ENCODE results near the gene CATSPERB.
"Not testable (repeated sequence)": the region's sequence is repeated elsewhere in the genome, so short reads cannot be mapped to it uniquely, and the experiment has no call there.

The CATSPERB gene

DNA sequence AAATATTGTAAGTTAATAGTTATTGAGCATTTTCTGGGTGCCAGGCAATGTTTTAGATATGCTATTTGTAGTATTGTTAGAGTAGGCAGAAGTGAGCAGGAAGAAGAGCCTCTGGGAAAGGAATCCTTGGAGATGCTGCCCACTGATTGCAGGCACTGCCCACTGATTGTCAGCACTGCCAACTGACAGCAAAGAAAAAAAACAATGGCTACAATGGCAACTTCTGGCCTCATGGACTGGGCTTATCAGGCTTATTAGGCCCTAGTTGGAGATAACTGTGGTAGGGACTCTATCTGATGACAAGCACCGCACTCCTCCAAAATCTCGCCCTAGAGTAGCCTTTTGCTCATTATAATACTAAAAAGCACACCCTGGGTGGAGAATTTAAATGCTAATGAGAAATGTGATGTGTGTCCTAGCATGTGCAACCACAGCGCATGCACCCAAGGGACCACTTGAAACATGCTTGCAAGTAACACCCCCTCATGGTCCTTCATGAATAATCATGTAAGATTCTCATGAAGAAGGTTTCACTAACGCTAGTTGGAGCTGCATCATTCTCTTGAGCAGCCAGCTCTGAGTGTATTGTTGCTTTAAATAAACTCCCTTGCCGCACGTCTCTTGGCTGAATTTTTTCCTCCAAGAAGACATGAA is 118.3 kb downstream of the CATSPERB start:
- TF ChIP-seq, protein P1, sequence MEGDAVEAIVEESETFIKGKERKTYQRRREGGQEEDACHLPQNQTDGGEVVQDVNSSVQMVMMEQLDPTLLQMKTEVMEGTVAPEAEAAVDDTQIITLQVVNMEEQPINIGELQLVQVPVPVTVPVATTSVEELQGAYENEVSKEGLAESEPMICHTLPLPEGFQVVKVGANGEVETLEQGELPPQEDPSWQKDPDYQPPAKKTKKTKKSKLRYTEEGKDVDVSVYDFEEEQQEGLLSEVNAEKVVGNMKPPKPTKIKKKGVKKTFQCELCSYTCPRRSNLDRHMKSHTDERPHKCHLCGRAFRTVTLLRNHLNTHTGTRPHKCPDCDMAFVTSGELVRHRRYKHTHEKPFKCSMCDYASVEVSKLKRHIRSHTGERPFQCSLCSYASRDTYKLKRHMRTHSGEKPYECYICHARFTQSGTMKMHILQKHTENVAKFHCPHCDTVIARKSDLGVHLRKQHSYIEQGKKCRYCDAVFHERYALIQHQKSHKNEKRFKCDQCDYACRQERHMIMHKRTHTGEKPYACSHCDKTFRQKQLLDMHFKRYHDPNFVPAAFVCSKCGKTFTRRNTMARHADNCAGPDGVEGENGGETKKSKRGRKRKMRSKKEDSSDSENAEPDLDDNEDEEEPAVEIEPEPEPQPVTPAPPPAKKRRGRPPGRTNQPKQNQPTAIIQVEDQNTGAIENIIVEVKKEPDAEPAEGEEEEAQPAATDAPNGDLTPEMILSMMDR (IDR thresholded peaks at IDR 0.05; ENCODE audit: extremely low read depth, insufficient read depth, missing control alignments), result no peak
- DNase-seq (ENCODE audit: low spot score), result no peak
- in situ Hi-C loops (cut with MboI; ENCODE audit: low pct_unique_long_range_greater_than_20kb, low sequenced_read_pairs, unreplicated experiment), result no loop called here

DNA sequence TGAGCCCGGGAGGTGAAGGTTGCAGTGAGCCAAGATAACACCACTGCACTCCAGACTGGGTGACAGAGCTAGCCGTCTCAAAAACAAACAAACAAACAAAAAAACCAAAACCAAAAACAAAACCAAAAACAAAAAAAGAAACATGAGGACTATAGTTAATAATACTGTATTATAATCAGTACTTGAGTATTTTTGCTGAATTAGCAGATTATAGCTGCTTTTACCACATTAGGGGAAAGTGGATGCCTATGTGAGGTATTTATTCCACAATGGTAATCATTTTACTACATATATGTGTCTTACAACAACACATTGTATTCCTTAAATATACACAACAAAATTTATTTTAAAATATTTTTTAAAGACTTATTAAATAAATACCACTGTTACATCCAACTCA is 120.4 kb downstream of the CATSPERB start:
- in situ Hi-C loops (cut with MboI; ENCODE audit: low pct_unique_long_range_greater_than_20kb, low sequenced_read_pairs, unreplicated experiment), result no loop called here
- TF ChIP-seq, protein P1 (IDR thresholded peaks at IDR 0.05; ENCODE audit: extremely low read depth, insufficient read depth, missing control alignments), result no peak
- DNase-seq (ENCODE audit: low spot score), result no peak

DNA sequence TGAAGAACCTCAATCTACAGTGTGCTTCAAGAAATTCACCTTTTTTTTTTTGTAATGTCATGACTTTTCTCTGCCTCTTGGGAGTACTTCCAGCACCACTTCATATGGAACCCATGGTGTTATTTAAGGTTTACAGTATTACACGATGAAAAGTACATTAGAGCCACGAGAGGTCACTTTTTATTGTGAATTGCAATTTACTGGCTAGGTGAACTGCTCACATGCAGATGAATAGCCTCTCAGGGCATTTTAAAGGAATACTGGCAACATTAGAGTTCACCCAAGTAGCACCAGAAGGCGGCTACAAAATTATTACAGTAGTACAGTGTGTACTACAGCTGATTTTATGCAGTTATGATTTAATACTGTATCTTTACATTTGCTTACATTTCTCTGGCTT is 122.7 kb downstream of the CATSPERB start:
- no peak for DNase-seq (ENCODE audit: low spot score)
- in situ Hi-C loops (cut with MboI; ENCODE audit: low pct_unique_long_range_greater_than_20kb, low sequenced_read_pairs, unreplicated experiment), result no loop called here
- TF ChIP-seq, protein P1 (IDR thresholded peaks at IDR 0.05; ENCODE audit: extremely low read depth, insufficient read depth, missing control alignments), result no peak

DNA sequence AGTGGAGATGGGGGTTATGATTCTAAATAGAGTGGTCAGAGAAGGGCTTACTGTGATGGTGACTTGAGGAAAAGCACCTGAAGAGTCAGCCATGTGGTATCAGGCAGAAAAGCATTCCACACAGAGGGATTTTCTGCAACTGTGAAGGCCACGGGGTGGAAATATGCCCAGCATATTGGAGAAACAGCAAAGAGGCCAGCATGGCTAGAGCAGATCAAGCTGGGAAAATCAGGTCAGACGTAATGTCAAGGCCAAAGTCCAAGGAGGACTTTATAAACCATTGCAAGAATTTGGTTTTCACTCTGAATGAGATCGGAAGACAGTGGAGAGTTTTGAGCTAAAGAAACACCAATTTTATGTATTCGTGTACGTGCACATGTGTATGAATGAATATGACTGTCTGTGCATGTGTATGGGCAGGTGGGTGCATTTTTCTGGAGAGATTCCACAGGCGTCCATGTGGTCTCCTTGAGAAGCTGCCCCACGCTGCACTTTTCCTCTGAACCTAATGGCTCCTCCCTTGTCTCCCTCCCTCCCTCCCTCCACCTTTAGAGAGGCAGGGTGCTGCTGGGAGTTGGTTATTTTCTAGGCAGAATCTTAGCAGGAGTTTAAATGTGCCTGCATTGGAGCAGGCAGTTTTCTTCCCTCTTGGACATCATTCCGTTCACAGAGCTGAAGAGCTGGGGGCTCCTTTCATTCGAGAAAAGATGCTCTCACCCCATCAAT is 124.4 kb downstream of the CATSPERB start:
- in situ Hi-C loops (cut with MboI; ENCODE audit: low pct_unique_long_range_greater_than_20kb, low sequenced_read_pairs, unreplicated experiment), result no loop called here
- TF ChIP-seq, protein P1 (IDR thresholded peaks at IDR 0.05; ENCODE audit: extremely low read depth, insufficient read depth, missing control alignments), result no peak
- DNase-seq (ENCODE audit: low spot score), result no peak

DNA sequence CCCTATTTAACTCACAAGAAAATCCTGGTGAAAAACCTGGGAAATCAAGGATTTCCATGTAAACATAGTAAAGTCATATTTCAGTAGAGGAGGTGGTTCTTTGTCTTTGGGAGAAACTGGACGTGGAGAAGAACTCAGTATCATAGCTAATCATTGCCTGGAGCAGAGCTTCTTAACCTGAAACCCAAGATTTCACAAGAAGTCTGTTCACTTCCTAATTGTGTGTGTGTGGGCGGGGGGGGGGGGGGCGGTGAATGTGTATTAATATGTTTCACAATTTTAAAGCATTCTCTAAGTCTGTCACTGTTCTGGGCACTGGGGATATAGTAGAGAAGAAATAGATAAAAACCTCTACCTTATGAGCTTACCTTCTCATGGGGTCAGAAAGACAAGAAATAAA is 125.0 kb downstream of the CATSPERB start:
- in situ Hi-C loops (cut with MboI; ENCODE audit: low pct_unique_long_range_greater_than_20kb, low sequenced_read_pairs, unreplicated experiment), result no loop called here
- TF ChIP-seq, protein P1 (IDR thresholded peaks at IDR 0.05; ENCODE audit: extremely low read depth, insufficient read depth, missing control alignments), result no peak
- DNase-seq (ENCODE audit: low spot score), result no peak

GRCh38 chr14:91604611-91605010 is 127.3 kb downstream of the CATSPERB start:
- in situ Hi-C loops (cut with MboI; ENCODE audit: low pct_unique_long_range_greater_than_20kb, low sequenced_read_pairs, unreplicated experiment); DNase-seq (ENCODE audit: low spot score): not testable (repeated sequence)

DNA sequence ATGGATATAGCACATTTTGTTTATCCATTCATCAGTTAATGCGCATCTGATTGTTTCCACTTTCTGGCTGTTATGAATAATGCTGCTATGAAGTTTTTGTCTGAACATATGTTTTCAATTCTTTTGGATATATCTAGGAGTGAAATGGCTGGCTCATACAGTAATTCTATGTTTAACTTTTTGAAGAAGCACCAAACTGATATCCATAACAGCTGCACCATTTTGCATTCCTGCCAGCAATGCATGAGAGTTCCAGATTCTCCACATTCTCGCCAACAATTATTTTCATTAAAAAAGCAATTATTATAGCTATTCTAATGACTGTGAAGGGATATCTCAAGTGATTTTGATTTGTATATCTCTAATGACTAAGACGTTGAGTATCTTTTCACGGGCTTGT is 131.9 kb downstream of the CATSPERB start:
- TF ChIP-seq, protein P1 (IDR thresholded peaks at IDR 0.05; ENCODE audit: extremely low read depth, insufficient read depth, missing control alignments), result no peak
- in situ Hi-C loops (cut with MboI; ENCODE audit: low pct_unique_long_range_greater_than_20kb, low sequenced_read_pairs, unreplicated experiment), result no loop called here

More for the DNA sequence above, 131.9 kb downstream of the CATSPERB start:
- no peak for DNase-seq (ENCODE audit: low spot score)
